ENCODE measurements around the gene XRCC5.

XRCC5 gene

GRCh38 chr2:216108967-216109921 lies at the start of gene XRCC5:
Gene XRCC5, plus strand, starts transcription at chr2:216109348. Its CDS starts 89 bp downstream, at chr2:216109437.
- peak within 1 kb of the TSS; percentile 94 for H3K4me3 ChIP-seq (ENCODE audit: low read depth, low read length)
- ChIA-PET POLR2A (interaction anchor here (0.7 to 2.1 kb wide), 2 partner anchors 17 to 32 kb away, joined by 5 read pairs; no protein-coding TSS in a partner anchor), CTCF (interaction anchor here (0.7 to 7.3 kb wide), 23 partner anchors 8 to 693 kb away, joined by 3 to 64 read pairs (median 5); no protein-coding TSS in a partner anchor)
- peak; percentile 76 for DNase-seq (ENCODE audit: low read depth, low spot score)
- no peak for TF ChIP-seq CTCF (IDR thresholded peaks at IDR 0.05; ENCODE audit: insufficient read depth, low read length, missing control alignments)

DNA sequence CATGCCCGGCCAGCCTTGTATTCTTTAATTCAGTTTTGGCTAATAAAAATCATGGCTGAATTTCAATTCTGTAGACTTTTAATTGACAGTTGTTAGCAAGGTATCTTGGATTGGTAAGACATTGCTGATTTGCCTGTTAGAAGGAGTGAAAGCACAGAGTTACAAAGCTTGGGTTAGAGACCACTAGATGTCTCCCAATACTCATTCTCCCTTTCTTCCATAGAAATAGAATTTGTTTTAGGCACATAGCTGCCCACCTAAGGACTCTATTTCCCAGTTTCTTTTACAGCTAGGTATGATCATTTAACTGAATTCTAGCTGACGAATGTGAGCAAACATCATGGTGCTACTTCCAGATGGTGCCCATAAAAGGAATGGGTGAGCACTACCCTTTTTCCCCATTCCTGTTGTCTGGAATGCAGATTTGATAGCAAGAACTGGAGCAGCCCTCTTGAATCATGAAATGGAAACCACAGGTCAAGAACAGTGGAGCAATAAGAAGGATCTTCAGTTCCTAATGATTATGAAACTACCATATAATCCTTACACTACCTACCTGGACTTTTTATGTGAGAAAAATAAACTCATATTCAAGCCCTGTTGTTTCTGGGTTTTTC lies 45.0 kb upstream of the XRCC5 start:
- DNase-seq (ENCODE audit: low read depth, low spot score) = no peak
- ChIA-PET CTCF (interaction anchor here (0.8 kb wide), 2 partner anchors 19 to 50 kb away, joined by 3 read pairs; no protein-coding TSS in a partner anchor), POLR2A (no interaction called here)
- no peak overlapping the region for H3K4me3 ChIP-seq (ENCODE audit: low read depth, low read length)
- no peak for TF ChIP-seq CTCF (IDR thresholded peaks at IDR 0.05; ENCODE audit: insufficient read depth, low read length, missing control alignments)

DNA sequence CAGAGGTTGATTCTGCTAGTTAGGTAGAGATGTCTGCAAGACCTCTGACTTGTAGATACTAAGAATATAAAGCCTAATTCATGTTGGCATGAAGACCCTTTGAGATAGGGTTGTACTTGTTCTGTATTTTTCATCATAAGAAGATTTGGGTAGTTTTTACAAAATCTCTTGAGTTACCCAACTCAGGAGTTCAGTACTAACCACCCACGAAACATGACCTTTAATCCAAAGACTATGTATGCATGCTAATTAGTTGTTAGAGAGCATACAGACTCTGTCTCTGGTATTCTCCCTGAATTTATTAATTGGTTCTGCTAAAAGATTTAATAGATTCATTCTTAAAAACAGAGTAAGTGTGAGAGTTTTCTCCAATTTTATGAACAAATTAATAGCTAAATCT lies 44.5 kb upstream of the XRCC5 start:
- CTCF ChIA-PET = interaction anchor here (0.8 kb wide), 1 partner anchor 50 kb away, joined by 3 read pairs; no protein-coding TSS in a partner anchor
- POLR2A ChIA-PET = no interaction called here
- no peak for DNase-seq (ENCODE audit: low read depth, low spot score)
- no peak overlapping the region for H3K4me3 ChIP-seq (ENCODE audit: low read depth, low read length)
- TF ChIP-seq CTCF (IDR thresholded peaks at IDR 0.05; ENCODE audit: insufficient read depth, low read length, missing control alignments) = no peak

DNA sequence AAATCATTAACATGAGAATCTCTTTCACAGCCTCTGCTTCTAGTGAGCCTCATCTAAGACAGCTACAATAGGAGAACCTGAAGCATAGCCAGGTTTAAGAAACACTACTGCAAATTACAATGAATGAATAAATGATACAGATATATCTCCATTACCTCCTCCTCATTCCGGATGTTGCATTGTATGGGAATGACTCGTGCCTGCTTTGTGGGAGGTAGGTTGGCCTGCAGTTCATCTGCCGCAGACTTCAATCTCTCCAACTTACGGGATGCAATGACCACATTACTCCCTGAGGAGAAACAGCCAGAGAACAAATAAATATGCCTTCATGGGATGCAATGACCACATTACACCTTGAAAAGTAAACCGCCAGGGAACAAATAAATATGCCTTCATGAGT lies 42.9 kb upstream of the XRCC5 start:
- ChIA-PET CTCF (interaction anchor here (1.2 to 2.2 kb wide), 3 partner anchors 8 to 32 kb away, joined by 3 to 8 read pairs (median 3); no protein-coding TSS in a partner anchor), POLR2A (no interaction called here)
- H3K4me3 ChIP-seq (ENCODE audit: low read depth, low read length) = no peak overlapping the region
- no peak for DNase-seq (ENCODE audit: low read depth, low spot score)
- no peak for TF ChIP-seq CTCF (IDR thresholded peaks at IDR 0.05; ENCODE audit: insufficient read depth, low read length, missing control alignments)

DNA sequence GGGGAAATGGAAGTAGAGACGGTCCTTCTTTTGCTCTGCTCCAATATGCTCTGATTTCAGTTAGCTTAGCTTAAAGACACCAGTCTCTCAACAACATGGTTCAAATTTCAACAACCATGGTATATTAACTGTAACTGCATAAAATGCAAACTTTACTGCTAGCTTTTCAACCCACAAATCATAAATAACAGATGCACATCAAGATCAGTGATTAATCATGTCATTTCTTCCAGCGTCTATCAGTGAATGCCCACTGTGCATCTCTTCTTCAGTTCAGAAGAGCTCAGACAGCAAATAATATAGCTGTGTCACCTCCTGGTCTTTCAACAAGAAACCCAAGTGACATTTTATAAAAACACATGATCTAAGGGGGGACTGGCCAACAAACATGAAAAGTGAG lies 40.1 kb upstream of the XRCC5 start:
- ChIA-PET POLR2A (no interaction called here), CTCF (interaction anchor here (0.8 to 1.1 kb wide), 2 partner anchors 10 to 627 kb away, joined by 3 read pairs; no protein-coding TSS in a partner anchor)
- no peak overlapping the region for H3K4me3 ChIP-seq (ENCODE audit: low read depth, low read length)
- DNase-seq (ENCODE audit: low read depth, low spot score) = no peak
- no peak for TF ChIP-seq CTCF (IDR thresholded peaks at IDR 0.05; ENCODE audit: insufficient read depth, low read length, missing control alignments)

GRCh38 chr2:216070195-216070594 lies 39.0 kb upstream of the XRCC5 start:
- no peak overlapping the region for H3K4me3 ChIP-seq (ENCODE audit: low read depth, low read length)
- POLR2A ChIA-PET = no interaction called here
- CTCF ChIA-PET = interaction anchor here (1.1 to 1.4 kb wide), 3 partner anchors 13 to 36 kb away, joined by 3 to 5 read pairs (median 4); no protein-coding TSS in a partner anchor
- no peak for DNase-seq (ENCODE audit: low read depth, low spot score)
- no peak for TF ChIP-seq CTCF (IDR thresholded peaks at IDR 0.05; ENCODE audit: insufficient read depth, low read length, missing control alignments)
